SK-N-SH treated with all-trans-retinoic acid at 6 μM for 48 hours (cell line): ENCODE data around the gene PAQR6.

Experiments
- ATAC-seq: fragments of 200-7000 bp; cut with Tn5 transposase; 3 replicates; pipeline ENCODE4 v1.9.1; 2020; ENCODE audit warnings: mild to moderate bottlenecking, moderate library complexity
- ARNTL ChIP-seq: fragments of 450-650 bp; formaldehyde crosslinking; IDR thresholded peaks from 2 replicates; pipeline ENCODE4 v1.5.0; 2020; ENCODE audit warnings: low read depth, mild to moderate bottlenecking, moderate library complexity, borderline replicate concordance
- CSDC2 ChIP-seq: fragments of 250-450 bp; sonication (Bioruptor Pico); IDR thresholded peaks from 2 replicates; pipeline ENCODE4 v1.5.0; 2020; ENCODE audit warnings: mild to moderate bottlenecking, moderate library complexity
- CSRNP3 ChIP-seq: fragments of 250-450 bp; sonication (Bioruptor Pico); IDR thresholded peaks from 2 replicates; pipeline ENCODE4 v1.5.1; 2021; ENCODE audit warnings: mild to moderate bottlenecking, moderate library complexity
- ESRRG ChIP-seq: fragments of 250-450 bp; sonication (Bioruptor Pico); IDR thresholded peaks from 2 replicates; pipeline ENCODE4 v1.6.1; 2021; ENCODE audit warnings: mild to moderate bottlenecking
- ISL1 ChIP-seq: fragments of 250-450 bp; sonication (Bioruptor Pico); IDR thresholded peaks from 2 replicates; pipeline ENCODE4 v2.1.2; 2022; ENCODE audit warnings: mild to moderate bottlenecking, moderate library complexity
- PATZ1 ChIP-seq: fragments of 250-450 bp; sonication (Bioruptor Pico); IDR thresholded peaks from 2 replicates; pipeline ENCODE4 v1.8.0; 2020; ENCODE audit warnings: mild to moderate bottlenecking, moderate library complexity, borderline replicate concordance
- PPARA ChIP-seq: fragments of 250-450 bp; sonication (Bioruptor Pico); IDR thresholded peaks from 2 replicates; pipeline ENCODE4 v1.5.0; 2020; ENCODE audit warnings: mild to moderate bottlenecking, borderline replicate concordance
- RARB ChIP-seq: fragments of 250-450 bp; sonication (Bioruptor Pico); IDR thresholded peaks from 2 replicates; pipeline ENCODE4 v1.8.0; 2021; ENCODE audit warnings: mild to moderate bottlenecking, moderate library complexity
- SNAI2 ChIP-seq: fragments of 250-450 bp; sonication (Bioruptor Pico); IDR thresholded peaks from 2 replicates; pipeline ENCODE4 v1.5.0; 2020; ENCODE audit warnings: mild to moderate bottlenecking, moderate library complexity
- TCF4 ChIP-seq: fragments of 250-450 bp; sonication (Bioruptor Pico); IDR thresholded peaks from 2 replicates; pipeline ENCODE4 v1.8.0; 2021; ENCODE audit warnings: mild to moderate bottlenecking, moderate library complexity, borderline replicate concordance
- TOX ChIP-seq: fragments of 250-450 bp; sonication (Bioruptor Pico); IDR thresholded peaks from 2 replicates; pipeline ENCODE4 v1.8.0; 2021; ENCODE audit warnings: mild to moderate bottlenecking, moderate library complexity, borderline replicate concordance
- ZC3H10 ChIP-seq: fragments of 250-450 bp; sonication (Bioruptor Pico); IDR thresholded peaks from 2 replicates; pipeline ENCODE4 v1.5.1; 2021; ENCODE audit warnings: mild to moderate bottlenecking, moderate library complexity
- ZFP3 ChIP-seq: fragments of 250-450 bp; sonication (Bioruptor Pico); IDR thresholded peaks from 2 replicates; pipeline ENCODE4 v1.5.0; 2020; ENCODE audit warnings: mild to moderate bottlenecking, moderate library complexity
- ZFP30 ChIP-seq: fragments of 450-650 bp; formaldehyde crosslinking; IDR thresholded peaks from 2 replicates; pipeline ENCODE4 v1.5.0; 2022; ENCODE audit warnings: mild to moderate bottlenecking, moderate library complexity
- ZNF565 ChIP-seq: fragments of 450-650 bp; formaldehyde crosslinking; conservative IDR thresholded peaks from 2 replicates; pipeline ENCODE4 v1.5.0; 2020; ENCODE audit warnings: low read depth, mild to moderate bottlenecking, moderate library complexity
- ZNF70 ChIP-seq: fragments of 450-650 bp; formaldehyde crosslinking; IDR thresholded peaks from 2 replicates; pipeline ENCODE4 v1.5.0; 2020; ENCODE audit warnings: mild to moderate bottlenecking, moderate library complexity
- ZNF8 ChIP-seq: fragments of 450-650 bp; formaldehyde crosslinking; IDR thresholded peaks from 2 replicates; pipeline ENCODE4 v1.5.0; 2020; ENCODE audit warnings: mild to moderate bottlenecking, moderate library complexity
- TF ChIP-seq, protein P1 (sequence below): fragments of 250-450 bp; sonication (Bioruptor Pico); IDR thresholded peaks from 2 replicates; pipeline ENCODE4 v1.5.0; 2020; ENCODE audit warnings: mild to moderate bottlenecking, moderate library complexity
- TF ChIP-seq, protein P2 (sequence below): fragments of 250-450 bp; sonication (Bioruptor Pico); IDR thresholded peaks from 2 replicates; pipeline ENCODE4 v1.5.1; 2020; ENCODE audit warnings: low read depth, mild to moderate bottlenecking, moderate library complexity
- TF ChIP-seq, protein P3 (sequence below): fragments of 250-450 bp; sonication (Bioruptor Pico); IDR thresholded peaks from 2 replicates; pipeline ENCODE4 v1.8.0; 2021; ENCODE audit warnings: low read depth, mild to moderate bottlenecking, moderate library complexity, borderline replicate concordance

Gene PAQR6

DNA sequence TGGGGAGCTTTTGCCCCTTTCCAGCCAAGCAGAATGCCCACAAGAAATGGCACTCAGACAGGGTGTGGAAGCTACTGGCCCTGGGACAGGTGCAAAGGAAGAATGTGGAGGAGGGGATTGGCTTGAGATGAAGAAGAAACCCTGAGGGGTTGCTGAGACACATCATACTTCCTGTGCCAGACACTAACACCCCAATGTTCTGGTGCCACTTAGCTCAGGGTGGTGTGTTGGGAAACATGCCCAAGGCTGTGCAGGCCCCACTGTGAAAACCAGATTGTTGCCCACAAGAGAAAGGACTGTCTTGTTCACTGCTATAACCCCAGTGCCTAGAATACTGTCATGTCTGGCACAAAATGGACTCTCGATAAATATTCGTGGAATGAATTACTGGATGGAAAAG is 9.9 kb upstream of the PAQR6 start:
- no peak for ATAC-seq
- TF ChIP-seq PPARA (CRISPR knock-in tag) = no peak
- TF ChIP-seq ESRRG (CRISPR knock-in tag) = no peak
- no peak for TF ChIP-seq ZNF8 (CRISPR knock-in tag)
- no peak for TF ChIP-seq ZFP30
- TF ChIP-seq ZNF70 (CRISPR knock-in tag) = no peak
- no peak for TF ChIP-seq ZNF565 (CRISPR knock-in tag)
- TF ChIP-seq ZFP3 (CRISPR knock-in tag) = no peak
- TF ChIP-seq, protein P1, sequence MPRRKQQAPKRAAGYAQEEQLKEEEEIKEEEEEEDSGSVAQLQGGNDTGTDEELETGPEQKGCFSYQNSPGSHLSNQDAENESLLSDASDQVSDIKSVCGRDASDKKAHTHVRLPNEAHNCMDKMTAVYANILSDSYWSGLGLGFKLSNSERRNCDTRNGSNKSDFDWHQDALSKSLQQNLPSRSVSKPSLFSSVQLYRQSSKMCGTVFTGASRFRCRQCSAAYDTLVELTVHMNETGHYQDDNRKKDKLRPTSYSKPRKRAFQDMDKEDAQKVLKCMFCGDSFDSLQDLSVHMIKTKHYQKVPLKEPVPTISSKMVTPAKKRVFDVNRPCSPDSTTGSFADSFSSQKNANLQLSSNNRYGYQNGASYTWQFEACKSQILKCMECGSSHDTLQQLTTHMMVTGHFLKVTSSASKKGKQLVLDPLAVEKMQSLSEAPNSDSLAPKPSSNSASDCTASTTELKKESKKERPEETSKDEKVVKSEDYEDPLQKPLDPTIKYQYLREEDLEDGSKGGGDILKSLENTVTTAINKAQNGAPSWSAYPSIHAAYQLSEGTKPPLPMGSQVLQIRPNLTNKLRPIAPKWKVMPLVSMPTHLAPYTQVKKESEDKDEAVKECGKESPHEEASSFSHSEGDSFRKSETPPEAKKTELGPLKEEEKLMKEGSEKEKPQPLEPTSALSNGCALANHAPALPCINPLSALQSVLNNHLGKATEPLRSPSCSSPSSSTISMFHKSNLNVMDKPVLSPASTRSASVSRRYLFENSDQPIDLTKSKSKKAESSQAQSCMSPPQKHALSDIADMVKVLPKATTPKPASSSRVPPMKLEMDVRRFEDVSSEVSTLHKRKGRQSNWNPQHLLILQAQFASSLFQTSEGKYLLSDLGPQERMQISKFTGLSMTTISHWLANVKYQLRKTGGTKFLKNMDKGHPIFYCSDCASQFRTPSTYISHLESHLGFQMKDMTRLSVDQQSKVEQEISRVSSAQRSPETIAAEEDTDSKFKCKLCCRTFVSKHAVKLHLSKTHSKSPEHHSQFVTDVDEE = no peak
- TF ChIP-seq ISL1 (CRISPR knock-in tag) = no peak
- no peak for TF ChIP-seq RARB (CRISPR knock-in tag)
- no peak for TF ChIP-seq SNAI2 (CRISPR knock-in tag)
- TF ChIP-seq ZC3H10 (CRISPR knock-in tag) = no peak
- TF ChIP-seq, protein P2, sequence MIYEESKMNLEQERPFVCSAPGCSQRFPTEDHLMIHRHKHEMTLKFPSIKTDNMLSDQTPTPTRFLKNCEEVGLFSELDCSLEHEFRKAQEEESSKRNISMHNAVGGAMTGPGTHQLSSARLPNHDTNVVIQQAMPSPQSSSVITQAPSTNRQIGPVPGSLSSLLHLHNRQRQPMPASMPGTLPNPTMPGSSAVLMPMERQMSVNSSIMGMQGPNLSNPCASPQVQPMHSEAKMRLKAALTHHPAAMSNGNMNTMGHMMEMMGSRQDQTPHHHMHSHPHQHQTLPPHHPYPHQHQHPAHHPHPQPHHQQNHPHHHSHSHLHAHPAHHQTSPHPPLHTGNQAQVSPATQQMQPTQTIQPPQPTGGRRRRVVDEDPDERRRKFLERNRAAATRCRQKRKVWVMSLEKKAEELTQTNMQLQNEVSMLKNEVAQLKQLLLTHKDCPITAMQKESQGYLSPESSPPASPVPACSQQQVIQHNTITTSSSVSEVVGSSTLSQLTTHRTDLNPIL (CRISPR knock-in tag) = no peak
- TF ChIP-seq CSDC2 (CRISPR knock-in tag) = no peak
- no peak for TF ChIP-seq PATZ1
- TF ChIP-seq CSRNP3 (CRISPR knock-in tag) = no peak

DNA sequence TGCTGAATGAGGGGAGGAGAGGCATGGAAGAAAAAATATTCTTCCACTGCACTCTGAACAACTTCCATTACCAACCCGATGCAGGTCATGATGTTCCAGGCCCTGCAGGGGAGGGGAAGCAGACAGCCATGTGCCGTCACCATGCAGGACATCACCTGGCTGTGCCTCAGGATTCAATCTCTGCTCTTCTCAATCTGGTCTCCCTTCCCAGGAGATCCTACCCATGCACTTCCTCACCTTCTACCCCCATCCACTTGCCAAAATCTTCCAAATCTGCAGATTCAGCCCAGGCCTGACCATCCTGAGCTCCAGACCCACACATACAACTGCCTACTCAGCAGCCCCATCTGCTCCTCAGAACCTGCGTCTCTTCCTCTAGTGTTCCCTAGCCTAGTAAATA is 5.8 kb upstream of the PAQR6 start:
- no peak for TF ChIP-seq ESRRG (CRISPR knock-in tag)
- no peak for TF ChIP-seq ZFP30
- TF ChIP-seq ZFP3 (CRISPR knock-in tag) = no peak
- no peak for TF ChIP-seq ARNTL (CRISPR knock-in tag)
- no peak for TF ChIP-seq ZNF8 (CRISPR knock-in tag)
- no peak for TF ChIP-seq ZNF70 (CRISPR knock-in tag)
- no peak for TF ChIP-seq ISL1 (CRISPR knock-in tag)
- no peak for TF ChIP-seq RARB (CRISPR knock-in tag)
- TF ChIP-seq, protein P3, sequence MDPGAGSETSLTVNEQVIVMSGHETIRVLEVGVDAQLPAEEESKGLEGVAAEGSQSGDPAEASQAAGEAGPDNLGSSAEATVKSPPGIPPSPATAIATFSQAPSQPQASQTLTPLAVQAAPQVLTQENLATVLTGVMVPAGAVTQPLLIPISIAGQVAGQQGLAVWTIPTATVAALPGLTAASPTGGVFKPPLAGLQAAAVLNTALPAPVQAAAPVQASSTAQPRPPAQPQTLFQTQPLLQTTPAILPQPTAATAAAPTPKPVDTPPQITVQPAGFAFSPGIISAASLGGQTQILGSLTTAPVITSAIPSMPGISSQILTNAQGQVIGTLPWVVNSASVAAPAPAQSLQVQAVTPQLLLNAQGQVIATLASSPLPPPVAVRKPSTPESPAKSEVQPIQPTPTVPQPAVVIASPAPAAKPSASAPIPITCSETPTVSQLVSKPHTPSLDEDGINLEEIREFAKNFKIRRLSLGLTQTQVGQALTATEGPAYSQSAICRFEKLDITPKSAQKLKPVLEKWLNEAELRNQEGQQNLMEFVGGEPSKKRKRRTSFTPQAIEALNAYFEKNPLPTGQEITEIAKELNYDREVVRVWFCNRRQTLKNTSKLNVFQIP = no peak
- TF ChIP-seq, protein P2 (CRISPR knock-in tag) = no peak
- ATAC-seq = no peak

DNA sequence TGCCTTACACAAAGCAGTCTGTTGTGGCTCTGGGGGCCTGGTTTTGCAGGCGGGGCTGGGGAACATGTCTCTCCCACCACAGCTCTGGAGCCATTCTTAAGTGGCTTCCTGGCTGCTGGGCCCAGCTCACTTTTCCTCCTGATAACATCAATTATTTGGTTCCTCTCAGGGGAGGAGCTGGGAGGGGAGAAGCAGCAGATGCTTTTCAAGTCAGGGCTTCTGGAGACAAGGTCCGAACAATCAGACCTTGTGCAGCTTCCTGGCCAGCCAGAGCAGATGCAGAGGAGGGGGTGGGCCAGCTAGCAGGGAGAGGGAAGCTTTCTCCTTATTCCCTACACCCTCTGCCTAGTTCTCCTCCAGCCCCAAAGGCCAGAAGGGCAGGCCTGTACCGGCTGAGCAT is 3.7 kb upstream of the PAQR6 start:
- peak; percentile 56 for ATAC-seq
- TF ChIP-seq TOX (CRISPR knock-in tag) = no peak
- TF ChIP-seq ZNF70 (CRISPR knock-in tag) = peak; percentile 99
- peak; percentile 82; the same call in 1 of the 2 replicates for TF ChIP-seq TCF4
- TF ChIP-seq, protein P1 = peak; percentile 16; the same call in 1 of the 2 replicates
